GM18868 (cell line): ENCODE measurements around the gene GNG8.

Experiments
- ATAC-seq: cut with Tn5 transposase; IDR thresholded peaks from one replicate; pipeline ENCODE4 v1.9.1; 2021; ENCODE audit warnings: mild to moderate bottlenecking, moderate library complexity; ENCODE audit not compliant: unreplicated experiment

The GNG8 gene

DNA sequence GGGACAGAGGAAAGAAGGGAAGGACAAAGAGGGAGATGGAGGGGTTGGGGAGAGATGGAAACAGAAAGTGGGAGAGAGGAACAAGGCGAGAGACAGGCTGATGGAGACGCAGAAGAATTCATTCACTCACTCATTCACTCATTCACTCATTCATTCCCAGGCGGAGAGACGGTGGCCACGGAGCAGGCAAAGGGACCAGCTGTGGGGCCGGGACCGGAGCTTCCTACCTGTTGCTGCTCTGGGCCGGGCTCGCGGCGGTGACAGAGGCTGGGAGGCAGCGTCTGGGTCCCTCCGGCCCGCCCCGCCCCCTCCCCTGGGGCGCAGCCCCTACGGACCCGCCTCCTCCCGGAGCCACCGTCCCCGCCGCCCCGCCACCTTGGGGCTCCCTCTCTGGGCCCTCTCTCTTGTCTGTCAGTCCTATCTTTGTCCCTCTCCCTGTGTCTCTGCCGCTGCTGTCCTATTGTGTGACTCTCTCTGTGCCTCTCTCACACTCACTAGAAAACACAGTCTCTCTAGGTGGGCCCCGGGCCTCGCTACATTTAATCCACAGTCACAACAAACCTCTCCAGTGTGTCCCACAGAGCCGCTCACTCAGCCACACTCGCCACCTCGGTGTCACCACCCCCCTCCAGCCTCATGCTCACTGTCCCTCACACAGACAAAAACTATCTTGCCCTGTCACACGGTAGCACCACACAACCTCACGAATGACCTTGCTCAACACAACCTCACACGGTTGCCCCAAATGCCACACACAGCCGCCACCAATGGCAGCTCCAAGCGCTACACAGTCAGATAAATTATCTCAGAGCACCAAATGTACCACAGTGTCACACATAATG, at the start of gene GNG8:
GNG8 (minus strand) TSS at position 283 of the 842 bp plus-strand sequence. CDS start 1,520 bp downstream, outside the sequence.
- ATAC-seq, result no peak

DNA sequence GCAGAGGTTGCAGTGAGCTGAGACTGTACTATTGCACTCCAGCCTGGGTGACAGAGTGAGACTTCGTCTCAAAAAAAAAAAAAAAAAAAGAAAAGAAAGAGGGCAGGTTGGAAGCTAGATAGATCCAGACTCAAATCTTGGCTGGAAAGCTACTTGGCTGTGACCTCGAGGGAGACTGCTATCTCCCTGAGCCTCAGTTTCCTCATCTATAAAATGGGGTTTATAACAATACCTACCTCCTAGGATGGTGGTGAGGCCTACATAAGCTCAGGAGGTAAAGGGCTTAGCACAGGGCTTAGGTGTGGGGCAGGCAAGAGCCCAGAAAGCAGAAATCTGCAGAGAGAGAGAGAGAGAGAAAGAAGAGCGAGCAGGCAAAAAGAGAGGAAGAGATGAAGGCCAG, 49.2 kb upstream of the GNG8 start:
- ATAC-seq, result no peak

- ATAC-seq, result no peak
Observed at GRCh38 chr19:46678110-46678732, 42.2 kb upstream of the GNG8 start.

DNA sequence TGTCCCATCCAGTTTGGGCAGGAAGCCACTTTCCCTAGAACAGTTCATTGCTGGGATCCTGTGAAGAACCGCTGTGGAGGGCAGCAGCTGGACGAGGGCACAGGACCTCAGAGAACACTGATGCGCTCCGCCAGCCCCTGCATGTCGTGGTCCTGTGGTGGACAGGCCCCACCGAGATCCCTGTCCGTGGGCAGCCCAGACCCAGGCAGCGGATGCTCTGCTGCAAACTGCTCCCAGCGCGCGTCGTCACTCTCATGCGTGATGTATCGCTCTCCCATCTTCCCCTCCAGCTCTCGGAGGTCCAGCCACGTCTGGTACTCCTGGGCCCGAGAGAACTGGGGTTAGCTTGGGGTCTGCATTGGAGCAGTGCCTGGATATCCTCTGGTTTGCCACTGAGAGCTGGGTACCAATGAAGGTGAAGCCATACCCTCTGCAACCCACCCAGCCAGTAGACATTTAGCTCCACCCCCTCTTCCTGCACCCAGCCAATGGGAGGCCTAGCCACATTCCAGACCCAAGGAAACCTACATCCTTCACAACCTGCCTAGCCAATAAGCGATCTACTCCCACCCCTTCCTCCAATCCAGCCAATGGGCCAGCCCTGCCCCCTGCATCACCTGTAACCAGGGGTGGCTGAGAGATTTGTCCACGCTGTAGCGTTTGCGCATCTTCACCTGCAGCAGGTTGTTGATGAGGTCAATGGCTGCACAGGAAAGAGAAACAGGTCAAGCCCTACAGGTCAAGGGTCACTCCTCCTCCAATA, 38.6 kb upstream of the GNG8 start:
- ATAC-seq, result no peak

DNA sequence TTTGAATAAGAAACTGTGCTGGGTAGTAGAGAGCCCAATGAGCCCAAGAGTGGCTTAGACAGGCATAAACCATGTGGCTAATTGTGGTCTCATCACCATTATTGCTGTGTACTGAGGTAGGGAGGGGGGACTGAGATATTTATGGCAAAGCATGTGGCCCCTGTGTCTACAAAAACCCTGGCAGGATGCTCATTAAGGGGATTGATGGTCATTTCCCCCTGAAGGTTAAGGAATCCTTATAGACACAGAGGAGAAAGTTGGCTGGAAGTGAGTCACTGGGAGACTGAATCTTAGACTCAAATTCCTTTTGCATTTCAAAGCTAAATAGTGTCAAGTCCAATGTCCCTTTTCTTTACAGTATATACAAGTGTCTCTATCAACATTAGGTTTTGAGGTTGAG, 34.8 kb upstream of the GNG8 start:
- no peak for ATAC-seq

DNA sequence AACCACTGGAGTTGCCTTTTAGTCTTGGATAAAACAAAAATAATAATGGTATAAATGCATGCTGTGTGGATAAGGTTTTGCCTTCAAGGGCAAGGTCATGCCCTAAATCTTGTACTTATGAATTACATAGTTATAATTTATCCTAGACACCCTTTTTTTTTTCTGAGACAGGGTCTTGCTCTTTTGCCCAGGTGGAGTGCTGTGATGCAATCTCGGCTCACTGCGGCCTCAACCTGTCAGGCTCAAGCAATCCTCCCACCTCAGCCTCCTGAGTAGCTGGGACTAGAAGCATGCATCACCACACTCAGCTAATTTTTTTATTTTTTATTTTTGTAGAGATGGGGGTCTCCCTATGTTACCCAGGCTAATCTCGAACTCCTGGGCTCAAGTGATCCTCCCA, 32.7 kb upstream of the GNG8 start:
- no peak for ATAC-seq

- ATAC-seq, result no peak
Observed at GRCh38 chr19:46665072-46665471, 29.1 kb upstream of the GNG8 start.

DNA sequence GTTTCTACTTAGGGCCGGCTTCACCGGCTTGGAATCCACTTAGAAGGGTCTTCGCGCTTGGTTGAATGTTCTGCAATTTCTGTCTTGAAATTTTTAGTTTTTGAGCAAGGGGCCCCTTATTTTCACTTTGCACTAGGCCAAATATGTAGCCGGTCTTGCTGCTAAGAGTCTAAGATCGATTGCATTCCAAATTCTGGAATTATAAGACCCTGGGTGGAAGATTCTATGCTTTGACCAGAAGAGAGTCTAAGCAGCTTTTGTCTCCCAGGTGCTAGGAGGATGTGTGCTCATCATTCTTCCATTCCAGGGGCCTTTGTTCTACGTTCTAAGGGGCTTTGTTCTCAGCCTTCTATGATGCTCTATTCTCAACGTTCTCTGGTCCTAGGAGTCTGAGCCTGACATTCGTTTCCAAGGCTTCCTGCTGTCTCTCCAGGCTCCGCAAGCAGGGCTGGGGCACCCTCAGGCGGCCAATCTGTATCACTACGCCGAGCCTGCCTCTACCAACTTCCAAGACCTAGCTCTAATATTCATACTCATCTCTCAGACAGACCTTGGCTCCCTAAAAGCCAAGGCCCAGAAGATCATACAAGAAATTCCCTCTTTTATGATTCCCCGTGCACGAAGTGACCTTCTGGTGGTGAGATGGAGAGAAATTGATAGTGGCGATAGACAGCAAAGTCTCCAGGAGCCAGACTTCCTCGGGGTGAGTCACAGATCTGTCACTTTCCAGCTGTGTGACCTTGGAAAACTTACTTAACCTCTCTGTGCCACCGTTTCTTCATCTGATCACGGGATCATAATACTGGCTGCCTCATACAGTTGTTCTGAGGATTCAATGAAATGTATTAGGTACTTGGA, 26.0 kb upstream of the GNG8 start:
- ATAC-seq, result peak; percentile 37

GRCh38 chr19:46661020-46661731, 25.2 kb upstream of the GNG8 start, which contains the start of gene DACT3:
Gene DACT3, minus strand, starts transcription at chr19:46661182. Its CDS starts 118 bp downstream, at chr19:46661064.
- ATAC-seq, result peak; percentile 87

GRCh38 chr19:46660551-46661019, 24.6 kb upstream of the GNG8 start:
- ATAC-seq, result no peak

DNA sequence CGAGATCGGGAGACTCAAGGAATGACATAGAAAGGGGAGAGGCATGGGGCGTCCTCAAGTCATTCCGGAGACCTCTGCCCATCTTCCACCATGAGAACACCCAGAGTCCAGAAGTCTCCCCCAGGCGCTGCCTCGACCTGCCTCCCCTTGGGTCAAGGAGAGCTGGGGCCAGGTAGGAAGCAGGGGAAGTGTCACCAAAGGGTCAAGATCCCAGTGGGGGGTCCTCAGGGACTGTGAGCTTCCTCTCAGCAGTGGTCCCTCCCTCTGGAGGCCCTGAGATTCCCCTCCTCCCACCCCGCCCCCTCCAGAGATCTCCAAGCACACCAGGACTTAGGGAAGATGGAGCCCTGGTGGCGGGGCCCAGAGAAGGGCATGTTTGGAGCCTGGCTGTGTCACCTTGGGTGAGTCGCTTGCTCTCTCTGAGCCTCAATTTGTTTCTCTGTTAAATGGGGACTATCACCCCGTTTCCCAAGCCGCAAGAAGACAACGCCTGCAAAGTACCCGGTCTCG, 24.1 kb upstream of the GNG8 start:
- ATAC-seq, result no peak

DNA sequence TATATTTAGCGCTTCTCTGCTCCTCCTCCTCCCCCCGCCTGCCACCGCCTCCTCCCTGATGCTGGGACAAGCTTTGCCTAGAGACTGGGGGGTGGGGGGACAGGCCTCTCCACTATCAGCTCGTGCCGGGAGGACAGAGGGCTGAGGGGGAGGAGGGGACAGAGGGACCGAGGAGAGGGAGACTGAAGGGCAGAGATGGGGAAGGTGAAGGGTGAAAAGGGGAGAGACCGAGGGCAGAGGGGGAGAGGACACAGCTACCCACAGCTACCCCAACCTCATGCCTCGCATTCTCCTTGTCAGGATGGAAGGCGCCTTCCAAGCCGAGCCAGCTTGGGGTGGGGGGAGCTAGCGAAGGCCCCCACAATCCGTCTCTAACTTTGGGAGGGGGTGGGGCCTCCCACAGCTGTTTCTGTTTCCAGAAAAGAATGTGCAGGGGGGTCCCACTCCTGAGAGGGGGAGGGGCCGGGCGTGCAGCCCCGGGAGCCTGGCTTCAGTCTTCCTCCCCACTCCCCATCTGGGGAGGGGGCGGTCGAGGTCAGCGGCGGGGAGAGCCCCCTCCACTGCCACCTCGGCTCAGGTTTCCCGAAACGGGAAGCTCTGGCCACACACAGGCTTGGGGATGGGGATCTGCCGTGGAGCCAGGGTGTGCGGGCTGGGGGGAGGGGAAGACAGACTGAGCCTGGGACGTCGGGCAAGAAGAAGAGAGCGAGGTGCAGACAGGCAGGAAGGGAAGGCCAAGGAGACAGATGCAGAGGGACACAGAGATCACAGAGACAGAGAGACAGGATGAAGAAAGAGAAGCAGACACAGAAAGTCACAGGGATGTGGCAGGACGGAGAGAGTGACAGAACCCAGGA, 23.4 kb upstream of the GNG8 start:
- no peak for ATAC-seq

GRCh38 chr19:46656541-46656940, 20.5 kb upstream of the GNG8 start:
- no peak for ATAC-seq

GRCh38 chr19:46654621-46655152, 18.7 kb upstream of the GNG8 start:
- no peak for ATAC-seq

DNA sequence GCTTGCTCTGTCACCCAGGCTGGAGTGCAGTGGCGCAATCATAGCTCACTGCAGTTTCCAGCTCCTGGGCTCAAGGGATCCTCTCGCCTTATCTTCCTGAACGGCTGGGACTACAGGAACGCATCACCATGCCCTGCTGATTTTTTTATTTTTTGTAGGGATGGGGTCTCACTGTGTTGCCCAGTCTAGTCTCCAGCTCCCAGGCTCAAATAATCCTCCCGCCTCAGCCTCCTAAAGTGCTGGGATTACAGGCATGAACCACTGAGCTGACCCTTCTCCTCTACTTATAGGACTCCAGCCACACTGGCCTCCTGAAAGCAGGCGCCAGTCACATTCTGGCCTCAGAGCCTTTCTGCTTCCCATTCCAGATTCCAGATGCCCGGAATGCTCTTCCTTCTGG, 14.4 kb upstream of the GNG8 start:
- no peak for ATAC-seq

DNA sequence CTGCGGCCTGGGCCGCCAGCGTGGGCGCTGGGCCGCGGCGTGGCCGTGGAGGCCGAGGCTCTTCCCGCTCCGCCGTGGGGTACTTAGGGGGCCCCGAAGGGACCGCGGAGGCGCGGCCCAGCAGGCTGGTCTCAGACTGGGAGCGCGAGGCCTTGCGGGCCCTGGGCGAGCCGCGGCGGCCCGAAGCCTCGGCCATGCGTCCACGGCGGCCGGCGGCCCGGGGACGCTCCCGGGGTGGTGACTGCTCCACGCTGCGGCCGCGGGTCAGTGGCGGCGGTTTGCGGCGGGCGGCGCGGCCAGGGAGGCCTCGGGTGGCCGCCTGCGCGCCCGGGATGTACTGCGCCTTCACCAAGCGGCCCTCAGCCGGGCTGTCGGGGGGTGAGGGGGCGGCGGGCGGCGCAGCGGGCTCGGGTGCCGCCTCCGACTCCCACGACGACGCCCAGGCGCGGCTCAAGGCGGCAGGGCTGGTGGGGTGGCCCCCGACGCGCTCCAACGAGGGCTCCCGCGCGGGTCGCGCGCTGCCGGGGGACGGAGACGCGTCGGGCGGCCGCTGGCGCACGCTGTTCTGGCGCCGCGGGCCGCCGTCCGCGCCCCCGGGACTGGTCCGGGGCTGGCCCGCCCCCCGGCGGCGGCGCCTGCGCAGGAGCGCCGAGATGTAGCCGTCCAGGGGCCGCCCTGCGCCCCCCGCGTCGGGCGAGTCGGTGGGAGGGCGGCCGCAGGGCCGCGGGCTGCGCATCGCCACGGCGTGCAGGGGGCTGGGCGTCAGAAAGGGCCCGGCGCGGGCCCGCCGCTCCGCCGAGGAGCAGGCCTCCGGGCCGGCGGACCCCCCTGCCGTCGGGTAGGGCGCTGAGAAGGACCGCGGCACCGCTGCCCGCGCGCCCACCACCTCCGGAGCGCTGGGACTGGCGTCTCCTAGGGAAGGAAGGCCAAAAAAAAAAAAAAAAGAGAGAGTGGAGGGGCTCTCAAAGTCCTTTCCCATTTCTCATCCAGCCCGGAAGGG, 13.3 kb upstream of the GNG8 start:
- no peak for ATAC-seq
